GM21360 (cell line): Measurements from ENCODE around the gene METAP1D.

Experiments
- ATAC-seq: cut with Tn5 transposase; IDR thresholded peaks from one replicate; pipeline ENCODE4 v1.9.1; 2021; ENCODE audit warnings: mild to moderate bottlenecking, moderate library complexity; ENCODE audit not compliant: unreplicated experiment

The METAP1D gene

DNA sequence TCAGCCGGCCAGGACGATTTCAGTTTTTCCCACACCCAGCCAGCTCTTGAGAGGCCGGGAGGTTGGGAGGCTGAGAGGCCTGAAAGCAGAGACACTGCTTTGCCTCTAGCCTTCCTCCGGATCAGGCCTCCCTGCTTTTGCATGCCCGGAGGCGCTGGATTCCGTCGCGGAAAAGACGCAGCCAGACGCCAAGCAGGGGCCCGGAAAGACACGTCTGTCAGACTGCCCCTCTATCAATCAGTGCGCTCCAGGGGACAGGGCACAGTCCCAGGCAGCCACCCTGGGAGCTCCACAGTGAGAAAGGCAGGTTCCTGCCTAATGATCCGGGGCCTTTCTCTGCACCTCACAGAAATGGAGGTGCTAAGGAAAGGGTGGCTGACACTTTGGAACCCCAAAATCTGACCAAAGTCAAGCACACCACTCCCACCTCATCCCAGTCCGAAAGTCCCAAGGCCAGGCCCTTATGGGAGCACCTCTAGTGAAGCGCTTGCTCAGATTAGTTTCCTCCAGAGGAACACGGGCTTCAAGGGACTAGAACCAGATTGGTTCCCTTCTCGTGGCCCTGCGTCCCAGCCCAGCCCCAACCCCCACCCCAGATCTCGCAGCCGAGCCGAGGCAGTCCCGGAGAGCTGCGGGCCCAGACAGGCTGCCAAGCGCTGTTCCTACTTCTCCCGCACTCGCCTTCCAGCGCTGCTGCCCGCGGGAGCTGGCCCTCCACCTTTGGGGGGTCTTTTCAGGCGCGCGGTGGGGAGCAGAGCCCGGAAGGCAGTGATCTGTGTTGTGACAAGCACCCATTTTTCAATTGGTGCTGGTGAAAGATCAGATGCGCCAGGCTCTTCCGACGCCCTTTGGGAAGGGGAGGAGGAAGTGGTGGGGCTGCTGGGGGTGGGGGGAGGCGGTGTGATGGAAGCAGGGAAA, 90.5 kb downstream of the METAP1D start:
- ATAC-seq = no peak

DNA sequence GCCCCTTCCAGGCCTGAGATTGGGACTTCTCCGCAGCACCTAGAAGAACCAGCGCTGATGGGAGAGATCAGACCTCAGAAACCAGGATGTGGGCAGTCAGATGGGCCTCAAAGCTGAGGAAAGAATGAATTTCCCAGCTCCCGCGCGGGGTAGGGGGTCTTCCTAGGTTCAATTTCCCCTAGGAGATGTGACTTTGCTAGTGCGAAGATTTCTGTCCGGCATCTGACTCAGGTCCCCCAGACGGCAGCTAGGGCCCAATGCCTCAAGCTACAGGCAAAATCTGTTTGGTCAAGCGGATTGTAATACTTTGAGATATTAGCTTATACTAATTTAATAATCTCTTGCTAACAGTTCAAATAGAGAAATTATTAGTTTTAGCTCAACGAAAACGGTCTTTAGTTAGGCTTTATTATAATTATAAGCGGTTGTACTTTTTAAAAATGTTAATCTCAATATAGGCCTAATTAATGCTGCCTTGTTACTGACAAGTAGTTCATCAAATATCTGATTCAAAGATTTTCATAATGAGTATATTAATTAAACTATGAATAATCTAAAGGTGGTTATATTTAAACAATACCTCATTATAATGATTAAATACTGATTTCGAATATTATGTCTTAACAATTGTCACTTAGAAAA, 91.4 kb downstream of the METAP1D start:
- ATAC-seq = no peak

DNA sequence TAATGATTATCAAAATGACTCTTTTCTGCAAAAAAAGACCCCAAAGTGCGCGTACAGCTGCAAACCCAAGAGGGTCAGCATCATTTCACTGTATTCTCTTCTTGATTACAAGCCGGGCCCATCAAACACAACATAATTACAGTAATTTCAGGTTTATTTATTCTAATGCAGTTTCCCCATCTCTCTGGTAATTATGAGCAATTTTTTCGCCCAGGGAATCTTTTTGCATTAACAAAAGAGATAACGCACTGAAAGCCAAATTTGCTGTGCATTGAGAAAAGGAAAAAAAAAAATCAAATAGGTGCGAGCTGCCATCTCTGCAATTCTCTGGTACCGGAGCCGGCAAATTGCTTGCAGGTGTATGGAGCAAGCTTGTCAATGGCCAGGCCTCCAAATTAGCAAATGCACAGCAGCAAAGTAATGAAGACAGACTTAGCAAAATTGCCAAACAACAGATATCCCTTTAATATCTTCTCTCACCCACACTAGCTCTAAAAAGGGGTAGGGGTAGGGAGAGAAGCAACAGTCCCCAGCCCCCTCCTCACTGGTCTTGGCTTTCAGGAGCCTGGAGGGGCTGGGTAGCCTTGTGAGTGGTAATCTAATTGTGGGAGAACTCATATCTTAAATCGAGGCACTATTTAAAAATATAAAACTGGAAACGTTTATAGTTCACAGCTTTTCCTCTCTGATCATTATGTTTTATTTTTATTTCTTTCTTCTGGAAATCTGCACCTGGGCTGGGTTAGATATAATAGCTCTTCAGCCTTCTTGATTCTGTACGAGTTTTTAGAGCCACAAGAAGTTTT, 92.2 kb downstream of the METAP1D start:
- ATAC-seq = no peak

DNA sequence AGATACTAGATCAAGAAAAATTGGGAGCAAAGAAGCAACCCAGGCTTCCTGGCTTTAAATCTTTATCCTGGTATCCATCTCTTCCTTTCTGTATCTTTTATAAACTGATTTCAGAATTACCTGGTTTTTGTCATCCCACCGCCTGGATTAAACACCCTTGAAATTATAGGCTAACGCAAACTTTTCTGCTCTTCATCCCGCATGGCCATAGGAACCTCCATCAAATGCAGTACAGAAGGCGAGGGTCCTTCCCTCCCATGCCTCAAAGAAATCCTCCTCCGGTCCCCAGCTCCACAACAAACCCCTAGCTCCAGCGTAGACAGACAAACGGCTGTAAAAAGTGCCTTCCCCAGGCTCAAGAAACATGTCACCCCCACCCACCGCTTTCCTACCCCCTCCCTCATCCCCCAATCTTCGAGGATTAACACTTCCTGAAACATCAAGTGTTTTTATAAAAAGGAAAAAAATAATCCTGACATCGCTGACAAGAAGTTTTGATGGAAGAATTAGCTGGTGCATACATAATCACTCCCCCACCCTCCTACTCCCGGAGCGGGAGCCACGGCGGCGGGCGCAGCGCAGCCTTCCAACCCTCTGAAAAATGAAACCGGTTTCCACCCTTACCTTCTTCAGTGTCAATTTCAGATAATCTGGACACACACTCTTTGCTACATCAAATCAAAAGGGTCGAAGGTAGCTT, 93.1 kb downstream of the METAP1D start:
- no peak for ATAC-seq

DNA sequence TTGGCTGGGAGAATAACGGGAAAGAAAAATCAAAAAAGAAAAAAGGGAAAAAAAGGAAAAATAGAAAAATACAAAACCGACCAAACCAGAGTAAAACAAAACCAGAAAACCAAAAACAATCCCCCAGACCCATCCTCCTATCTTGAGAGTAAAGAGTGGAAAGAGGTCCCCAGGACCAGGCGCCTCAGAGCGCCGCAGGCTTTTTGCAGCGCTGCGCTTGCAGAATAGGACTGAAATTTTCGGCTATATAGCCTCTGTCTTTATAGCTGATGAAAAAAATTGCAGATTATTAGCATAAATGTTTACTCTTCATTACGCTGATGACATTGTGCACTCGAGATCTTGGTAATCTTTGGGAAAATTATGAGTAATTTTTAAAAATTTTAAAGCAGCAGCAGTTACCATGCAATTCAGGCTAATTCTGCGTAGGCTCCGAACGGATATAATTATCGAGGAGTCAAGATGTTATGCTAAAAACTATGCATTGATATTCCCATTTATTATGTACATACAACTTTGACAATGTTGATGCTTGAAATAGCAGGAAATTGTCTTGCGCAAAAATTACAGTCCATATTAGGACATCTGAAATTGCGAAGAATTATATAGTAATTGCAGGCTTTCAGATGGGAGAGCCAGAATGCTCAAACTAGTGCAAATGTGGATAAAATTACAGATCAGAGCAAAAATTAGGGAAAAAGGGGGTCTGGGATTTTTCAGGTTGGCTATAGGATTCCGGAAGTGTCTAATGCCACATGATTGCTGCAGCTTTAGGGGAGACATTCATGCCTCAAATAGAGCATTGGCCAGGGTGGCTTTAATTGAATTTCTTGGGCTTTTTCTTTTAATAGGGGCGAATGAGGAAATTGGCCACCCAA, 93.9 kb downstream of the METAP1D start:
- ATAC-seq = no peak

DNA sequence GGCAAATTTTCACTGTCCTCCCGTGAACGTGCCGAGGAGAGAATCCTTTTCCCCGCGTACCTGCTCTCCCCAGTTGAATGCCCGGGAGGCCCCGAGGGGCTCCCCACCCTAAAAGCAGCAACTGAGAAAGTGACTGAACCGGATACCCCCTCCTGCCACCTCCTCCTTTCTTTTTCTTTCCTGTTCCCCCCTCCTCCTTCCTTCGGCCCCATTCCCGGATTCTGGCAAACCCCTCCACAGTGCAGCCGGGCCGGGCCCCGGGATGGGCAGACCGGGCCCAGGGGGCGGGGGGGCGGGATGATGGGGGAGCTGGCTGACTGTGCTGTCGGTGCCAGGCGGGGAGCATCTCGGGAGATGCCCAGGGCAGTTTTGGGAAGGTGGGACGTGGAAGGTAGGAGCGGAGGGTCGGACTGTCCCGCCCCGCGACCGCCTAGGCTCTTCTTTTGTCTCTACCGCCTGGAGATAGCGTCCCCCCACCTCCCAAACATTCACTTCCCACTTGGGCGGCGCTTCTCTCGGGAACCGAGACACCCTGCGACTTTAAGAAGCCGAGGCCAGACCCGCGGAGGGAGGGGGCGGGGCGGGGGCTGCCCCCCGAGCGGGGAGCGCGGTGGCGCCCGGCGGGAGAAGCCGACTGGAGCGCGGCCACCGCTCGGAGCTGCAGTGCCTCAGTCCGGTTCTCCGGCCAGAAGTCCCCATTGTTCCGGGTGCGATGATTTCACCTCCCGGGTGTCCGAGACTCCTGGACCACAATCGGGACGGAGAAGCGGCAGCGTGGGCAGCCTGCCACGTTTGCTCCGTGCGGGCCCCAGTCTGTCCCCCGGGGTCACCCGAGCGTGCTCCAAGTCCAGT, 94.8 kb downstream of the METAP1D start:
- ATAC-seq = no peak

DNA sequence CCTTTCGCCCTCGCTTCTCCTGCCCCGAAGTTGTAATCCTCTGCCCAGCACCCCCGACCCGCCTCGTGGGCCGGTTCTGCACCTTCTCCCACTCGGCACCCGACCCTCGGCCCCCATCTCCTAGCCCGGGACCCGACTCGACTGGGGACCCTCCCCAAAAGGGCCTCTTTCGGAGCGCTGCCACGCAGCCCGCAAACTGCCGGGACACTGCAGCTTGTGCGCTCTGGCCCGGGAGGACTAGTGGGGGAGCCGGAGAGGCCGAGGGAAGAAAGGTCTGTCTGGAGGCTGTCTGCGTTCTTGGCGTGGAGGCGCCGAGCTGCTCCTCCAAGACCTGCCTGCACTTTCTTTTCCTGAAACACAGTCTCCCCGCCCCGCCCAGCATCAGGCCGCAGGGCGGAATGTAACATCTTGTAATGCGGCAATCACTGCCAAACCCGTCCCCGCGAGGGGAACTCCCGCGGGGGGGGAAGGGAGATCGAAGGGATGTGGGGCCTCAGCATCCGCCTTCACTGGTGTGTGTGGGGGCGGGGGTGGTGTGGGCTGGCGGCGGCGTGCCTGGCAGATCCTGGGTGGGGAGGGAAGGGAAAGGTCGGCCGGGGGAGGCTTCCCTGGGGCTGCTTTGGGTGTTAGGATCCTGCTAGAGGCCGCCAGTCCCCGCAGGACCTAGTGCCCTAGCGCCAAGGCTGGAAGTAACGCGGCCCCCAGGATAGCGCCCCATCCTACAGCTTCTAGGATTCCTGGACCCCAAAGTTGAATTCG, 95.6 kb downstream of the METAP1D start:
- no peak for ATAC-seq

DNA sequence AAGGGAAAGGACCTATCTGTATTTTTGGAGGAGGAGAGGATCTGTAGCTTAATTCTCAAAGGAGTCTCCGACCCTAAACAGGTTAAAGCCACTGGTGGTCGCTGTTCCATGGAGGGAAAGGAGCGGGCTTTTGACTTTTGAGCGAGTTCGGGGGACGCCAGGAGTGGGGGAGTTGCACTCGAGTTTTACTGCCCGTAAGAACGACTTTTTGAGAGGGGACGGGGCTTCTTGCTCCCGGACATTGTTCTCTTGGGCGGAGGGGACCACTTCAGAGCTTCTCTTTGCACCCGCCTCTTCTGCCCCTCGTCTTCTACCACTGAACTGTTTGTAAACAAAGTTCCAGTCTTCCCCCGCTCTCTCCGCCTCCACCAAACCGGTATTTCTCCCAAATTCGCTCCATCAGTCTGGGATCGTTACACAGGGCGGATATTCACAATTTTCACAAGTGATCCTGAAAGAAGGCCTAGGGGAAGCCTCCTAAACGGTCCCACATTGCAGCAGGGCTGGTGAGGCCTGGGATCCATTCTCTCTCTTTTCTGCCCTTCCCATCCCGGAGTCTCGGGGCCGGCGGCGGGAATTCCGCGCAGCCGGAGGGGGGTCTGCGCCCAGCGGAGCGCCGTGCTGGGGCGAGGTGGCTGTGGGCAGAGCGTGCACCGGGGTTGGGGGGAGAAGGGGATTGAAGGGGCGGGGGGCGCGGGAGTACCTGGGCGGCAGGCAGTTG, 96.3 kb downstream of the METAP1D start:
- ATAC-seq = no peak

DNA sequence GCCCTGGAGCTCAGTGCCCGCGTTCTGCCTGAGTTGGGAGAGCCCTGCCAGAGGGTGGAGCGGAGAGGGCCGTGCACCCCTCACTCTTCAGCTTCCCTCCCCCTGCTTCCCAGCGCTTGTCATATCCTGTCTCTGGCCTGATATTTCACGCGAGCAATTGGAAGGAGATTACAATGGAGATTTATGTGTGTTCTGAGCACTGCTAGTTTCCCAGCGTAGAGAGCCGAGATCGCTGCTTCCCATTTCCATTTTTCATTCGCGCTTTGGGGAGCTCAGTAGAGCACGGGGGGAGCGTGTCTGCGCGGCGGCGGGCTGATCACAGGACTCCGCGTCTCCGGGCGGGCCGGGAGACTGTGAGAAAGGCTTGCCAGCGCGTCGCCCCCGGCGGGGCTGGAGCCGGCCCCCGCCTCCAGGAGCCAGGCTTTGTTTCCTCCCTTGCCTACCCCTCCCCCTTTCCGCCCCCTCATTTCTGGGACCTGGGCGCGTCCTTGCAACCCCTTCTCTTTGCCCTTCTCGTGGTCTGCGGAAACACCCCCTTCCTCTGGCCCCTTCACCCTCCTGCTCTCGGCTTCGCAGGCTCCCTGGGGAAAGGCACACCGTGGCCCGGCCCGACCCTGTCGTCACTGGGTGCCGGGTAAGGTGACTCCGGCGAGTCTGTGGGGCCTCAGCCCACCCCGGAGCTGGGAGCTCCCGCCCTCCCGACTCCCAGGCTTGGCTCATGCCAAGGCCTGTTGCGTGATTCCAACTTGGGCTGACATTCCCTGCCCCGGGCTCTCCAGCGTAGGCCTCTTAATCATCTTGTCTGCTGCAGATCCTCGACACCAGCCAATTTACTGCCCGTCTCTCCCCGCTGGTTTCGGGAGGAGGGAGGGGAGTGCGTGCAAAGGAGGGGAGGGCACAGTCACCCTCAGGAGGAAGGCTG, 97.1 kb downstream of the METAP1D start:
- no peak for ATAC-seq

DNA sequence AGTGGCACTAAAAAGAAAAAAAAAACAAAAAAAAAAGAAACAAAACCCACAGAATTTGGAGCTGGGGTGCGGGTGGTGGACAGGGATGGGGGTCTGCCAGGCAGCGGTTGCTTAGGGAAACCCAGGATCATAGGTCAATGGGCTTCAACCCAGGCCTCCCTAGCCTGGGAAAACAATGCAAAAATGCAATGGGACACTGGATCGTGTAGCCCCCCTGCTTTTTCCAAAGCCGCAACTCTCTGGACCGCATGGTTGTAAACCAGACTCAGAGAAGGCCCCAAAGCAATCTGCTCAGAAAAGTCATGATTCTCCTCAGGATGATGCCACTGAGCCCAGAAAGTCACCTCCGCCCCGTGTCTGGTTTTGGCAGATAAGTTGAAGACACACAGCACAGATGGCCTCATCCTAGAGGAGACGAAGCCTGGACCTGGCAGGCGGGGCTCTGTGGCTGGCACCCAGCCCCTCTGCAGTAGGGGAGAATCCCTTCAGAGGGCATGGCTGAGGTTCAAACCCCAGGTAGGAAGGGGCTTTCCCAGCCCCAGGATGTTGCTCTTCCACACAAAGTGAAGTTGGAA, 97.9 kb downstream of the METAP1D start:
- no peak for ATAC-seq

DNA sequence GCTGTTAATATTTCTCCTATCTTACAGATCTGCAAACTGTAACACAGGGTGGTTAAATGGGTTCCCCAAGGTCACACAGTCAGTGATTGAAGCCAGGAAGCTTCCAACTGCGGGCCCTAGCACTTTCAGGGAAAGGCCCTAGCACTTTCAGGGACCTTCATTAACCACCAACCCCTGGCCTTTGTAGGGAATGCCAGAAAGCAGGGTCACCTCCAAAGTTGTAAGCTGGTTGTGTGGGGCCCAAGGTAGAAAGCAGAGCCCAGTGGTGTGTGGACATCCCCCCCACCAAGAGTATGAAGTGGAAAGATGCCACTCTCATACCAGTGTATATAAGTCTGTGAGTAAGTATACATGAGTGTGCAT, 98.5 kb downstream of the METAP1D start:
- ATAC-seq = no peak

DNA sequence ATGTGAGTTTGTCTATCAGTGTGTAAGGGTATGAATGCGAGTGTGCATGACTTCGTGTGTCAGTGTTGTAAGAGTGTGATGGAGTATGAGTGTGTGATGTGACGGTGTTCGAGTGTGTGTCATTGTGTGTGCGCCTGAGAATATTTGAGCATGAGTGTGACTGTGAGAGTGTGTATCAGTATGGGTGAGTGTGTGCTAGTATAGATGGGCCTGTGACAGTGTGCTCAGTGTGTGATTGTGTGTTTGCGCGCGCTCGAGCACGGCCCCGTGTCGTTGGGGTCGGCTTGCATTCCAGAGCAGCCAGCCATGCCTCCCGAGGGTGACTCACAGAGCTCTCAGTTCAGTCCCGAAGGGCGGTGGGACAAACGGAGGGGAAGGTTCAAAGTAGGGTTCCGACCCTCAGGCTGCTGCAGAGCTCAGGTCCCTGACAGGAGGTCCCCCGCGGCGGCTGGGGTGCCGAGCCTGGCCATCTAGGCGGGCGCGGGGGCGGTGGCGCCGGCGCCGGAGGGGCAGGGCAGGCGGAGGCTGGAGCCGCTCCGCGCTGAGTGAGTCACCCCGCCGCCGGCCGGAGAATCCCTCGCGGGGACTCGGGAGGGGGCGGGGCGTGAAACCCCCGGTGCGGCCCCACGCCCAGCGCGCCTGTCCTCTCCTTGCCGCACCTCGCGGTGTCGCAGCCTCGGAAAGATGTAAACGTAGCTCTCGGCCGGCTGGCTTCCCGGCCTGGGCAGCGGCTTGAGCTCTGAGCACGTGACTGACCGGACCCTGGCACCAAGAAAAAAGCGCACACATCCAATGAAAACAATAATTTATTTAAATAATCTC, 99.1 kb downstream of the METAP1D start:
- no peak for ATAC-seq

DNA sequence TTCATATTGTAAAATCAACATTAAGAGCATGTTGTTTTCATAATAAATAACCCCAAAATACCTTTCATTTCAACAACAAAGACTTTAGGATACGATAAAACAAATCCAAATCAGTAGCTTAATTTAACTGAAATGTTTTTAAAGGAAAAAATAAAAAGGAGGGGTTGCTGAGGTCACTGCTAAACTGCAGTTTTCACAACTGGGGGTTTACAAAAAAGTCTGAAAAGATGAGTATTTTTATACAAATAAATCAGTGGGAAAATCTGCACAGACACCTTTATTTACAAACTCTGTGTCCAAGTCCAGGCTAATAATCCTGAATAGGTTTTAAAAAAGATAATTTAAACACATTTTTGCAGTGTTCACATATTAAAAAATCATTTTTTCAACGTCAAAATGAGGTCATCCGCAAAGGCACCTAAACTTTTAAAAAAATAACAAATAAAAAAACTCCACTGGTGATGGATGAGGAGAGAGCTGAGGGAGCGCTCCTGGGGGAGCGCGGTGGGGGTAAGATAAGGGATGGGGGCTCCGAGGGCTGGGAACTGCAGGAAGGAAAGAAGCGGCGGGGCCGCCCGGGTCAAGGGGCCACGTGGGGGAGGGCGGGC, 99.8 kb downstream of the METAP1D start:
- ATAC-seq = no peak

DNA sequence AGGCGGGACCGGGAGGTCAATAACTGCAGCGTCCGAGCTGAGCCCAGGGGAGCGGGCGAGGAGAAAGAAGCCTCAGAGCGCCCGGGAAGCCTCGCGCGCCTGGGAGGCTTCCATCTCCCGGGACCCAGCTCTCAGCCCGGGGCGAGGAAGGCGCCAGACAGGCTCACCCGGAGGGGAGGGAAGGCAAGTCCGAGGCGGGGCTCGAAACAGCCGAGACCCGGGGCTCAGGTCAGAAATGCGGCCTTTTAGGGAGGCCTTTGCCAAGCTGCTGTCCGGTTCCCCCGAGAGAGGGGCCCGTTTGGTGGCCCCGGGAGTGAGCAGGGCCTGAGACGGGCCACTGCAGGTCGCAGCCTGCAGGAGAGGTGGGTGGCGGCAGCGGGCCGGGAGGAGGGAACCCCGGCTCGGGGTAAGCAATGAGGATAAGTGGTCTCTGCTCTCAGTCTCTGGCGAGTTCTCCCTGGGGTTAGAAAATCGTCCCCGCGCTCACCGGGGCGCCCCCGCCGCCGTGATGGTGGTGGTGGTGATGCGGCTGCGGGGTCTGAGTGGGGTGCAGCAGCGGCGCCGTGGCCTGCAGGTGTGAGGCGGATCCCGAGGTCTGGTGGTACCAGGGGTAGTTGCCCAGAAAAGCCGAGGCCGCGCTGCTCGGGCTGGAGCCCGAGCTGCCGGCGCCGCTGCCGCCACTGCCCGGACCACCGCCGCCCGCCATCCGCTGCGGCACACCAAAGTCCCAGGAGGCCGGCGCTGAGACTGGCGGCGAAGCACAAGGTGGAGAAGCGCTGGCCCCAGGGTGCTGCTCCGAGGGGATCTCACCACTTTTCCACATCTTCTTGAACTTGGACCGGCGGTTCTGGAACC, 100.6 kb downstream of the METAP1D start:
- ATAC-seq = no peak
